C4-2B (cell line): ENCODE measurements around the gene AQP9.

Experiments
- CTCF ChIP-seq: fragments of 450-650 bp; conservative IDR thresholded peaks from 2 replicates; pipeline ENCODE4 v1.5.1; 2017; ENCODE audit warnings: mild to moderate bottlenecking
- ZFX ChIP-seq: fragments of 450-650 bp; IDR thresholded peaks from 2 replicates; pipeline ENCODE4 v1.6.1; 2017

GRCh38 chr15:58137686-58138085, 495 bp upstream of the AQP9 start:
- TF ChIP-seq CTCF (no peak), ZFX (no peak)
